ENCODE data around the gene WNT3A.

The WNT3A gene

GRCh38 chr1:228081144-228081543 lies 74.3 kb downstream of the WNT3A start:
- POLR2A ChIA-PET: no interaction called here
- H3K27me3 ChIP-seq (replicated peaks in 2 of 5; ENCODE audit: control insufficient read depth in 4 of 5, insufficient read depth in 5 of 5, low read length in 4 of 5): no peaks in the 10 kb centered on the region
- peaks cover 0 to 20% (median 4%) of the 10 kb centered on the region in 4 experiments for H3K36me3 ChIP-seq (ENCODE audit: control insufficient read depth in 4 of 4, insufficient read depth in 4 of 4, low read length in 3 of 4)
- WGBS (ENCODE audit: insufficient coverage): 88% methylated on average over 4 of the region's 7 CpGs
- no peak for DNase-seq
- CTCF ChIA-PET: interaction anchor here (1.9 kb wide), 1 partner anchor 18 kb away, joined by 4 read pairs; no protein-coding TSS in a partner anchor
- peak overlapping the region in 4 of 7 experiments; percentile 87 to 96 (median 96) for H3K4me3 ChIP-seq (ENCODE audit: control insufficient read depth in 1 of 7, extremely low read depth in 1 of 7, insufficient read depth in 4 of 7, low read depth in 2 of 7, low read length in 6 of 7)
- peak overlapping the region in 1 of 2 experiments; percentile 96 for H3K27ac ChIP-seq (ENCODE audit: insufficient read depth in 1 of 2, low read depth in 1 of 2, low read length in 2 of 2, poor library complexity in 1 of 2, severe bottlenecking in 2 of 2)
- H3K4me1 ChIP-seq (ENCODE audit: control extremely low read depth in 1 of 4, control insufficient read depth in 4 of 4, insufficient read depth in 4 of 4, low read length in 3 of 4): peaks cover 14 to 41% (median 38%) of the 10 kb centered on the region in 4 experiments
- no peaks in the 10 kb centered on the region for H3K9me3 ChIP-seq (ENCODE audit: control extremely low read depth in 1 of 5, control insufficient read depth in 4 of 5, insufficient read depth in 2 of 5, low read depth in 1 of 5, low read length in 4 of 5)

GRCh38 chr1:228081578-228082213 lies 74.9 kb downstream of the WNT3A start:
- Histone ChIP-seq H3K4me1 (ENCODE audit: control extremely low read depth in 1 of 4, control insufficient read depth in 4 of 4, insufficient read depth in 4 of 4, low read length in 3 of 4) (peaks cover 16 to 47% (median 43%) of the 10 kb centered on the region in 4 experiments), H3K9me3 (ENCODE audit: control extremely low read depth in 1 of 5, control insufficient read depth in 4 of 5, insufficient read depth in 2 of 5, low read depth in 1 of 5, low read length in 4 of 5) (no peaks in the 10 kb centered on the region), H3K4me3 (ENCODE audit: control insufficient read depth in 1 of 7, extremely low read depth in 1 of 7, insufficient read depth in 4 of 7, low read depth in 2 of 7, low read length in 6 of 7) (peak overlapping the region; percentile 76 to 99 (median 95)), H3K27ac (ENCODE audit: insufficient read depth in 1 of 2, low read depth in 1 of 2, low read length in 2 of 2, poor library complexity in 1 of 2, severe bottlenecking in 2 of 2) (peak overlapping the region in 1 of 2 experiments; percentile 96), H3K27me3 (replicated peaks in 2 of 5; ENCODE audit: control insufficient read depth in 4 of 5, insufficient read depth in 5 of 5, low read length in 4 of 5) (no peaks in the 10 kb centered on the region), H3K36me3 (ENCODE audit: control insufficient read depth in 4 of 4, insufficient read depth in 4 of 4, low read length in 3 of 4) (peaks cover 0 to 20% (median 4%) of the 10 kb centered on the region in 4 experiments)
- ChIA-PET POLR2A (interaction anchor here (1.0 to 1.6 kb wide), 2 partner anchors 11 to 16 kb away, joined by 3 to 5 read pairs; no protein-coding TSS in a partner anchor), CTCF (interaction anchor here (0.5 to 1.4 kb wide), 2 partner anchors 18 to 97 kb away, joined by 3 to 4 read pairs; no protein-coding TSS in a partner anchor)
- DNase-seq: no peak
- WGBS (ENCODE audit: insufficient coverage): 21% methylated on average over 24 of the region's 31 CpGs

- Histone ChIP-seq H3K27me3 (replicated peaks in 2 of 5; ENCODE audit: control insufficient read depth in 4 of 5, insufficient read depth in 5 of 5, low read length in 4 of 5) (no peaks in the 10 kb centered on the region), H3K4me3 (ENCODE audit: control insufficient read depth in 1 of 7, extremely low read depth in 1 of 7, insufficient read depth in 4 of 7, low read depth in 2 of 7, low read length in 6 of 7) (peak within 1 kb of the TSS; percentile 87 to 99 (median 95)), H3K4me1 (ENCODE audit: control extremely low read depth in 1 of 4, control insufficient read depth in 4 of 4, insufficient read depth in 4 of 4, low read length in 3 of 4) (peaks cover 21 to 53% (median 50%) of the 10 kb centered on the region in 4 experiments), H3K36me3 (ENCODE audit: control insufficient read depth in 4 of 4, insufficient read depth in 4 of 4, low read length in 3 of 4) (peaks cover 0 to 25% (median 4%) of the 10 kb centered on the region in 4 experiments), H3K9me3 (ENCODE audit: control extremely low read depth in 1 of 5, control insufficient read depth in 4 of 5, insufficient read depth in 2 of 5, low read depth in 1 of 5, low read length in 4 of 5) (no peaks in the 10 kb centered on the region), H3K27ac (ENCODE audit: insufficient read depth in 1 of 2, low read depth in 1 of 2, low read length in 2 of 2, poor library complexity in 1 of 2, severe bottlenecking in 2 of 2) (peak within 1 kb of the TSS; percentile 96)
- CTCF ChIA-PET: interaction anchor here (1.4 kb wide), 1 partner anchor 18 kb away, joined by 4 read pairs; no protein-coding TSS in a partner anchor
- DNase-seq: peak; percentile 88 to 94 (median 93)
- POLR2A ChIA-PET: interaction anchor here (1.0 to 1.6 kb wide), 2 partner anchors 10 to 15 kb away, joined by 3 to 5 read pairs; no protein-coding TSS in a partner anchor
- under 1% methylated on average over 83 of the region's 87 CpGs for WGBS (ENCODE audit: insufficient coverage)
Measured at GRCh38 chr1:228082214-228082917, 75.6 kb downstream of the WNT3A start, which contains the start of gene ARF1. TSS of gene ARF1 (plus strand) at chr1:228082708. CDS start at chr1:228097115, 14,407 bp downstream.

GRCh38 chr1:228082918-228083870 lies 76.4 kb downstream of the WNT3A start:
- Histone ChIP-seq H3K4me1 (ENCODE audit: control extremely low read depth in 1 of 4, control insufficient read depth in 4 of 4, insufficient read depth in 4 of 4, low read length in 3 of 4) (peaks cover 24 to 62% (median 58%) of the 10 kb centered on the region in 4 experiments), H3K27me3 (replicated peaks in 2 of 5; ENCODE audit: control insufficient read depth in 4 of 5, insufficient read depth in 5 of 5, low read length in 4 of 5) (no peaks in the 10 kb centered on the region), H3K9me3 (ENCODE audit: control extremely low read depth in 1 of 5, control insufficient read depth in 4 of 5, insufficient read depth in 2 of 5, low read depth in 1 of 5, low read length in 4 of 5) (no peaks in the 10 kb centered on the region), H3K4me3 (ENCODE audit: control insufficient read depth in 1 of 7, extremely low read depth in 1 of 7, insufficient read depth in 4 of 7, low read depth in 2 of 7, low read length in 6 of 7) (peak overlapping the region; percentile 87 to 99 (median 95)), H3K36me3 (ENCODE audit: control insufficient read depth in 4 of 4, insufficient read depth in 4 of 4, low read length in 3 of 4) (peaks cover 0 to 30% (median 4%) of the 10 kb centered on the region in 4 experiments), H3K27ac (ENCODE audit: insufficient read depth in 1 of 2, low read depth in 1 of 2, low read length in 2 of 2, poor library complexity in 1 of 2, severe bottlenecking in 2 of 2) (peak overlapping the region; percentile 96)
- ChIA-PET POLR2A (interaction anchor here (1.0 to 1.6 kb wide), 2 partner anchors 15 to 82 kb away, joined by 3 to 5 read pairs; partner anchors contain the start of gene IBA57), CTCF (interaction anchor here (1.3 to 2.2 kb wide), 4 partner anchors 10 to 24 kb away, joined by 3 to 9 read pairs (median 4); no protein-coding TSS in a partner anchor)
- DNase-seq: no peak
- under 1% methylated on average over 78 of the region's 79 CpGs for whole genome bisulfite sequencing (ENCODE audit: insufficient coverage)

- DNase-seq: no peak
- peak overlapping the region; percentile 87 to 99 (median 95) for H3K4me3 ChIP-seq (ENCODE audit: control insufficient read depth in 1 of 7, extremely low read depth in 1 of 7, insufficient read depth in 4 of 7, low read depth in 2 of 7, low read length in 6 of 7)
- H3K36me3 ChIP-seq (ENCODE audit: control insufficient read depth in 4 of 4, insufficient read depth in 4 of 4, low read length in 3 of 4): peaks cover 0 to 36% (median 7%) of the 10 kb centered on the region in 4 experiments
- H3K27ac ChIP-seq (ENCODE audit: insufficient read depth in 1 of 2, low read depth in 1 of 2, low read length in 2 of 2, poor library complexity in 1 of 2, severe bottlenecking in 2 of 2): peak overlapping the region; percentile 96
- H3K4me1 ChIP-seq (ENCODE audit: control extremely low read depth in 1 of 4, control insufficient read depth in 4 of 4, insufficient read depth in 4 of 4, low read length in 3 of 4): peaks cover 29 to 68% (median 65%) of the 10 kb centered on the region in 4 experiments
- ChIA-PET POLR2A (interaction anchor here (1.0 kb wide), 2 partner anchors 21 to 81 kb away, joined by 3 read pairs; partner anchors contain the start of gene IBA57), CTCF (interaction anchor here (1.3 to 2.2 kb wide), 3 partner anchors 9 to 23 kb away, joined by 3 to 9 read pairs (median 3); no protein-coding TSS in a partner anchor)
- 11% methylated on average over 17 of the region's 17 CpGs for WGBS (ENCODE audit: insufficient coverage)
- H3K9me3 ChIP-seq (ENCODE audit: control extremely low read depth in 1 of 5, control insufficient read depth in 4 of 5, insufficient read depth in 2 of 5, low read depth in 1 of 5, low read length in 4 of 5): no peaks in the 10 kb centered on the region
- no peaks in the 10 kb centered on the region for H3K27me3 ChIP-seq (replicated peaks in 2 of 5; ENCODE audit: control insufficient read depth in 4 of 5, insufficient read depth in 5 of 5, low read length in 4 of 5)
Measured at GRCh38 chr1:228083871-228084278, 77.1 kb downstream of the WNT3A start.

GRCh38 chr1:228084325-228084724 lies 77.5 kb downstream of the WNT3A start:
- 39% methylated on average over 3 of the region's 3 CpGs for WGBS (ENCODE audit: insufficient coverage)
- H3K36me3 ChIP-seq (ENCODE audit: control insufficient read depth in 4 of 4, insufficient read depth in 4 of 4, low read length in 3 of 4): peaks cover 0 to 41% (median 8%) of the 10 kb centered on the region in 4 experiments
- no peaks in the 10 kb centered on the region for H3K27me3 ChIP-seq (replicated peaks in 2 of 5; ENCODE audit: control insufficient read depth in 4 of 5, insufficient read depth in 5 of 5, low read length in 4 of 5)
- H3K9me3 ChIP-seq (ENCODE audit: control extremely low read depth in 1 of 5, control insufficient read depth in 4 of 5, insufficient read depth in 2 of 5, low read depth in 1 of 5, low read length in 4 of 5): no peaks in the 10 kb centered on the region
- DNase-seq: peak in 2 of 3 donors; percentile 68 to 74
- CTCF ChIA-PET: interaction anchor here (1.3 to 2.2 kb wide), 3 partner anchors 9 to 22 kb away, joined by 3 to 9 read pairs (median 3); no protein-coding TSS in a partner anchor
- POLR2A ChIA-PET: interaction anchor here (1.0 kb wide), 2 partner anchors 21 to 81 kb away, joined by 3 read pairs; partner anchors contain the start of gene IBA57
- H3K27ac ChIP-seq (ENCODE audit: insufficient read depth in 1 of 2, low read depth in 1 of 2, low read length in 2 of 2, poor library complexity in 1 of 2, severe bottlenecking in 2 of 2): peak overlapping the region in 1 of 2 experiments; percentile 96
- H3K4me1 ChIP-seq (ENCODE audit: control extremely low read depth in 1 of 4, control insufficient read depth in 4 of 4, insufficient read depth in 4 of 4, low read length in 3 of 4): peaks cover 32 to 73% (median 70%) of the 10 kb centered on the region in 4 experiments
- peak overlapping the region in 6 of 7 experiments; percentile 87 to 96 (median 95) for H3K4me3 ChIP-seq (ENCODE audit: control insufficient read depth in 1 of 7, extremely low read depth in 1 of 7, insufficient read depth in 4 of 7, low read depth in 2 of 7, low read length in 6 of 7)

All from common myeloid progenitor, CD34-positive (primary cell).